Measurements from ENCODE around the gene EPPIN. TPM values are rescaled to one million over a fixed set of nuclear protein-coding genes. Genes with fewer than 3 reads are reported as not detected.

EPPIN gene
- total RNA-seq, 1 experiment from 2014 or later = 0.26 TPM

GRCh38 chr20:45503403-45503802 is 43.8 kb downstream of the EPPIN start:
- H3K4me1 Mint-ChIP-seq = peaks cover 3% of the 10 kb centered on the region; the same call in 1 of the 2 replicates
- H3K27me3 Mint-ChIP-seq (ENCODE audit: low read depth) = no peaks in the 10 kb centered on the region
- no peak overlapping the region for H3K27ac Mint-ChIP-seq
- ChIA-PET CTCF (interaction anchor here (1.0 kb wide), 2 partner anchors 16 to 267 kb away, joined by 3 to 6 read pairs; no protein-coding TSS in a partner anchor), POLR2A (interaction anchor here (1.3 kb wide), 1 partner anchor 50 kb away, joined by 4 read pairs; no protein-coding TSS in a partner anchor)
- no peak for DNase-seq (ENCODE audit: low spot score)
- H3K36me3 Mint-ChIP-seq = no peaks in the 10 kb centered on the region
- no peak overlapping the region for H3K4me3 Mint-ChIP-seq
- TF ChIP-seq CREM (CRISPR knock-in tag; IDR thresholded peaks at IDR 0.05) = no peak
- TF ChIP-seq, protein P1, sequence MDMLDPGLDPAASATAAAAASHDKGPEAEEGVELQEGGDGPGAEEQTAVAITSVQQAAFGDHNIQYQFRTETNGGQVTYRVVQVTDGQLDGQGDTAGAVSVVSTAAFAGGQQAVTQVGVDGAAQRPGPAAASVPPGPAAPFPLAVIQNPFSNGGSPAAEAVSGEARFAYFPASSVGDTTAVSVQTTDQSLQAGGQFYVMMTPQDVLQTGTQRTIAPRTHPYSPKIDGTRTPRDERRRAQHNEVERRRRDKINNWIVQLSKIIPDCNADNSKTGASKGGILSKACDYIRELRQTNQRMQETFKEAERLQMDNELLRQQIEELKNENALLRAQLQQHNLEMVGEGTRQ (CRISPR knock-in tag; IDR thresholded peaks at IDR 0.05) = no peak
- no peak for TF ChIP-seq ZNF671 (CRISPR knock-in tag; IDR thresholded peaks at IDR 0.05)
- TF ChIP-seq PREB (CRISPR knock-in tag; IDR thresholded peaks at IDR 0.05; ENCODE audit: borderline replicate concordance) = no peak
- no peak for TF ChIP-seq TEAD1 (CRISPR knock-in tag; IDR thresholded peaks at IDR 0.05)
- TF ChIP-seq RORB (CRISPR knock-in tag; IDR thresholded peaks at IDR 0.05) = no peak
- TF ChIP-seq TP53 (CRISPR knock-in tag; IDR thresholded peaks at IDR 0.05) = no peak
- TF ChIP-seq IRF1 (CRISPR knock-in tag; IDR thresholded peaks at IDR 0.05) = no peak
- TF ChIP-seq ATF6 (CRISPR knock-in tag; IDR thresholded peaks at IDR 0.05) = no peak
- no peak for TF ChIP-seq JUN (CRISPR knock-in tag; IDR thresholded peaks at IDR 0.05)
- TF ChIP-seq NR3C1 (CRISPR knock-in tag; conservative IDR thresholded peaks at IDR 0.05; ENCODE audit: low read depth) = no peak
- TF ChIP-seq MYBL2 (CRISPR knock-in tag; IDR thresholded peaks at IDR 0.05) = no peak
- no peaks in the 10 kb centered on the region for H3K9me3 Mint-ChIP-seq
- ATAC-seq = no peak

GRCh38 chr20:45502561-45502960 is 44.6 kb downstream of the EPPIN start:
- Mint-ChIP-seq H3K27me3 (ENCODE audit: low read depth) (no peaks in the 10 kb centered on the region), H3K9me3 (no peaks in the 10 kb centered on the region), H3K36me3 (no peaks in the 10 kb centered on the region), H3K4me1 (peaks cover 4% of the 10 kb centered on the region; the same call in 1 of the 2 replicates), H3K4me3 (no peak overlapping the region), H3K27ac (no peak overlapping the region)
- ATAC-seq = no peak
- no peak for DNase-seq (ENCODE audit: low spot score)
- CTCF ChIA-PET = interaction anchor here (0.8 to 1.4 kb wide), 5 partner anchors 15 to 269 kb away, joined by 3 to 6 read pairs (median 4); partner anchors contain the start of gene WFDC6
- TF ChIP-seq FOXP1 (CRISPR knock-in tag; IDR thresholded peaks at IDR 0.05; ENCODE audit: borderline replicate concordance) = no peak
- no peak for TF ChIP-seq ZNF396 (CRISPR knock-in tag; IDR thresholded peaks at IDR 0.05; ENCODE audit: borderline replicate concordance)
- TF ChIP-seq, protein P2, sequence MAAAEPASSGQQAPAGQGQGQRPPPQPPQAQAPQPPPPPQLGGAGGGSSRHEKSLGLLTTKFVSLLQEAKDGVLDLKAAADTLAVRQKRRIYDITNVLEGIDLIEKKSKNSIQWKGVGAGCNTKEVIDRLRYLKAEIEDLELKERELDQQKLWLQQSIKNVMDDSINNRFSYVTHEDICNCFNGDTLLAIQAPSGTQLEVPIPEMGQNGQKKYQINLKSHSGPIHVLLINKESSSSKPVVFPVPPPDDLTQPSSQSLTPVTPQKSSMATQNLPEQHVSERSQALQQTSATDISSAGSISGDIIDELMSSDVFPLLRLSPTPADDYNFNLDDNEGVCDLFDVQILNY (CRISPR knock-in tag; IDR thresholded peaks at IDR 0.05) = no peak
- TF ChIP-seq NFATC4 (CRISPR knock-in tag; IDR thresholded peaks at IDR 0.05) = no peak
- TF ChIP-seq ZNF532 (CRISPR knock-in tag; IDR thresholded peaks at IDR 0.05; ENCODE audit: borderline replicate concordance) = no peak
- POLR2A ChIA-PET = interaction anchor here (1.1 to 1.3 kb wide), 2 partner anchors 22 to 49 kb away, joined by 3 to 4 read pairs; no protein-coding TSS in a partner anchor
